MM.1S (cell line): ENCODE data around the gene WDR83.

ENCODE experiments used
- DNase-seq: peaks from one replicate; pipeline ENCODE4 v3.0.0-alpha.2; 2015
- H2AFZ ChIP-seq: fragments of 300-600 bp; sonication (generic); 2 replicates; pipeline ENCODE4 v1.6.0; 2016; ENCODE audit warnings: antibody characterized with exemption, low read length
- H3F3A ChIP-seq: fragments of 300-600 bp; sonication (generic); 2 replicates; pipeline ENCODE4 v1.6.1; 2016; ENCODE audit warnings: mild to moderate bottlenecking, antibody characterized with exemption, low read length, moderate library complexity, mixed read lengths; ENCODE audit not compliant: insufficient read depth
- H3K27ac ChIP-seq: fragments of 300-600 bp; sonication (generic); 2 replicates; pipeline ENCODE4 v1.5.1; 2016; ENCODE audit warnings: mild to moderate bottlenecking, low read length
- H3K27me3 ChIP-seq: fragments of 300-600 bp; sonication (generic); replicated peaks from 2 replicates; pipeline ENCODE4 v1.6.0; 2016; ENCODE audit warnings: low read length; ENCODE audit not compliant: insufficient read depth
- H3K36me3 ChIP-seq: fragments of 300-600 bp; sonication (generic); replicated peaks from 2 replicates; pipeline ENCODE4 v1.6.1; 2016; ENCODE audit warnings: mild to moderate bottlenecking, low read length, mixed read lengths; ENCODE audit not compliant: insufficient read depth
- H3K4me1 ChIP-seq: fragments of 300-600 bp; sonication (generic); 2 replicates; pipeline ENCODE4 v1.6.1; 2016; ENCODE audit warnings: low read length, mixed read lengths
- H3K4me2 ChIP-seq: fragments of 300-600 bp; sonication (generic); 2 replicates; pipeline ENCODE4 v1.6.0; 2016; ENCODE audit warnings: low read depth, low read length
- H3K4me3 ChIP-seq: fragments of 300-600 bp; sonication (generic); 2 replicates; pipeline ENCODE4 v1.5.1; 2016; ENCODE audit warnings: low read length, mixed read lengths
- H3K79me2 ChIP-seq: fragments of 300-600 bp; sonication (generic); 2 replicates; pipeline ENCODE4 v1.6.1; 2016; ENCODE audit warnings: mixed run types, low read length, mixed read lengths
- H3K9ac ChIP-seq: fragments of 300-600 bp; sonication (generic); 2 replicates; pipeline ENCODE4 v1.6.1; 2016; ENCODE audit warnings: low read length, mixed read lengths
- H3K9me2 ChIP-seq: fragments of 300-600 bp; sonication (generic); replicated peaks from 2 replicates; pipeline ENCODE4 v1.6.1; 2016; ENCODE audit warnings: mild to moderate bottlenecking, low read length, mixed read lengths; ENCODE audit not compliant: insufficient read depth
- H3K9me3 ChIP-seq: fragments of 300-600 bp; sonication (generic); replicated peaks from 2 replicates; pipeline ENCODE4 v1.6.1; 2016; ENCODE audit warnings: mild to moderate bottlenecking, low read length, mixed read lengths; ENCODE audit not compliant: insufficient read depth
- H4K20me1 ChIP-seq: fragments of 300-600 bp; sonication (generic); 2 replicates; pipeline ENCODE4 v1.6.1; 2016; ENCODE audit warnings: mild to moderate bottlenecking, low read length, moderate library complexity, mixed read lengths; ENCODE audit not compliant: insufficient read depth
- CTCF ChIP-seq: fragments of 300-600 bp; sonication (generic); IDR thresholded peaks from 2 replicates; pipeline ENCODE4 v1.5.1; 2016; ENCODE audit warnings: antibody characterized with exemption, low read length, mixed read lengths
- EZH2 ChIP-seq: fragments of 300-600 bp; sonication (generic); optimal IDR thresholded peaks from 2 replicates; pipeline ENCODE3; 2017; ENCODE audit warnings: low read depth, mild to moderate bottlenecking, antibody characterized with exemption, low read length, mixed read lengths
- EZH2phosphoT487 ChIP-seq: fragments of 300-600 bp; sonication (generic); IDR thresholded peaks from 2 replicates; pipeline ENCODE4 v1.6.1; 2018; ENCODE audit warnings: antibody characterized with exemption, low read length

WDR83 gene

DNA sequence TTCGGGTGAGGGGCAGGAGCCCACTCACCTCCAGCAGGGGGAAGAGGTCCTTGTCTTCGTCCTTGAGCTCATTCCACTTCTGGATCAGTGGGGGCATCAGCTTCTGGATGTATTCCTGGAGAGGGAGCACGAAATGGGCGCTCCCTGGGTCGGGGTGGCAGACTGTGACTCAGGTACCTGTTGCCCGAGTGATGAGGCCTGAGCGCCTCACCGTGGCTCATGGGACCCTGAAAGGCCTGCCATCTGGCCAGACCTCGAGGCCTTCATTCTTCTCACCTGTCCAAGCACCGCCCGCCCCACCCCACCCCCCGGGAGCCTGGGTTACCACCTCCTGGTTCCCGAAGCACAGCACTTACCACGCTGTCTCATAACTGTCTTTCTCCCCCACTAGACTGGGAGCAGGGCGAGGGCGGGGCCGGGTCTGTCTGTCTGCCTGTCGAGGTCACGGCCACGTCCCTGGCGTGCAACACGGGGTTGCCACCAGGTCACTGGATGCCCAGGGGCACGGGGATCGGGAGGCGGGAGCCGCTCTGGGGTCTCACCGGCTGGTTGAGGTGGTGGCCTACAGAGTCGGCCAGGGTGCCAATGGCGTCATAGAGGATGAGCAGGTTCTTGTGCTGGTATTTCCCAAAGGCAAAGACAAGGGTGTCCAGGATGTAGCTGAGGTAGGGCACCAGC, 39.2 kb downstream of the WDR83 start:
- no peaks in the 10 kb centered on the region for H4K20me1 ChIP-seq
- no peaks in the 10 kb centered on the region for H3K9me2 ChIP-seq
- peaks cover 20% of the 10 kb centered on the region for H3K36me3 ChIP-seq
- TF ChIP-seq EZH2phosphoT487 (no peak), CTCF (no peak), EZH2 (no peak)
- H3K4me1 ChIP-seq, result no peaks in the 10 kb centered on the region
- H3K9me3 ChIP-seq, result no peaks in the 10 kb centered on the region
- H3K4me3 ChIP-seq, result no peak overlapping the region
- H3K79me2 ChIP-seq, result no peaks in the 10 kb centered on the region
- H3K27me3 ChIP-seq, result no peaks in the 10 kb centered on the region
- H3K4me2 ChIP-seq, result no peak overlapping the region
- H3K9ac ChIP-seq, result no peak overlapping the region
- H3K27ac ChIP-seq, result no peak overlapping the region
- no peak for DNase-seq
- no peak overlapping the region for H2AFZ ChIP-seq
- H3F3A ChIP-seq, result no peaks in the 10 kb centered on the region; the same call in 1 of the 2 replicates

DNA sequence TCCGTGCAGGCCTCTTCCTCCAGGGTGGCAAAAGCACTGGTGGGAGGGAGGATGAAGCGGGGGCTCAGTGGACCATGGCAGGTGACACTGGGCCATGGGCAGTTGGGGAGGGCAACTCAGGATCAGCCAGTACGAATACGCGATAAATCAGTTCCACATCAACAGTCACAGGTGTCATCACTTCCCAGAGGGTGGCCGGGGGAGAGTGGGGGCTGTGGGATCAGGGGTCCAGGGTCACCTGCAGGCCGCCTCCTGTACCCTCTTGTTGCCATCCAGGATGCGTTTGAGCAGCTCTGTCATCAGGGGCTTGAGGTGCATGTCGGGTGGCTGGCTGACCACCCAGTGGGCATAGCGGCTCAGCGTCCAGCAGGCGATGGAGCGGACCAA, 39.7 kb downstream of the WDR83 start:
- Histone ChIP-seq H4K20me1 (no peaks in the 10 kb centered on the region), H3K4me1 (no peaks in the 10 kb centered on the region), H3K79me2 (peaks cover 3% of the 10 kb centered on the region), H3K27me3 (no peaks in the 10 kb centered on the region), H3K9me2 (no peaks in the 10 kb centered on the region), H3K9ac (no peak overlapping the region), H3K36me3 (peaks cover 20% of the 10 kb centered on the region), H3F3A (no peaks in the 10 kb centered on the region; the same call in 1 of the 2 replicates), H3K27ac (no peak overlapping the region), H3K4me3 (no peak overlapping the region), H3K4me2 (no peak overlapping the region), H2AFZ (no peak overlapping the region), H3K9me3 (no peaks in the 10 kb centered on the region)
- TF ChIP-seq EZH2, result no peak
- TF ChIP-seq CTCF, result no peak
- TF ChIP-seq EZH2phosphoT487, result no peak
- no peak for DNase-seq

- no peaks in the 10 kb centered on the region for H4K20me1 ChIP-seq
Measured at GRCh38 chr19:12708641-12709040, 42.0 kb downstream of the WDR83 start.

More at GRCh38 chr19:12708641-12709040, 42.0 kb downstream of the WDR83 start:
- peaks cover 6% of the 10 kb centered on the region for H3K79me2 ChIP-seq
- no peaks in the 10 kb centered on the region; the same call in 1 of the 2 replicates for H3F3A ChIP-seq
- no peak for DNase-seq
- H3K27ac ChIP-seq, result no peak overlapping the region
- no peaks in the 10 kb centered on the region for H3K9me3 ChIP-seq
- H3K4me3 ChIP-seq, result no peak overlapping the region
- peaks cover 14% of the 10 kb centered on the region for H3K36me3 ChIP-seq
- no peaks in the 10 kb centered on the region for H3K27me3 ChIP-seq
- no peak overlapping the region for H3K9ac ChIP-seq
- H3K9me2 ChIP-seq, result no peaks in the 10 kb centered on the region
- H3K4me1 ChIP-seq, result no peaks in the 10 kb centered on the region
- TF ChIP-seq CTCF, result no peak
- TF ChIP-seq EZH2phosphoT487, result no peak
- TF ChIP-seq EZH2, result no peak
- H2AFZ ChIP-seq, result no peak overlapping the region
- no peak overlapping the region for H3K4me2 ChIP-seq
